ENCODE data around the gene OR1N1. TPM values are rescaled to one million over a fixed set of nuclear protein-coding genes. Genes with fewer than 3 reads are reported as not detected.
"Not testable (repeated sequence)": the region's sequence is repeated elsewhere in the genome, so short reads cannot be mapped to it uniquely, and the experiment has no call there.

Gene OR1N1
- total RNA-seq, 2 donors from 2014 or later, result not detected

DNA sequence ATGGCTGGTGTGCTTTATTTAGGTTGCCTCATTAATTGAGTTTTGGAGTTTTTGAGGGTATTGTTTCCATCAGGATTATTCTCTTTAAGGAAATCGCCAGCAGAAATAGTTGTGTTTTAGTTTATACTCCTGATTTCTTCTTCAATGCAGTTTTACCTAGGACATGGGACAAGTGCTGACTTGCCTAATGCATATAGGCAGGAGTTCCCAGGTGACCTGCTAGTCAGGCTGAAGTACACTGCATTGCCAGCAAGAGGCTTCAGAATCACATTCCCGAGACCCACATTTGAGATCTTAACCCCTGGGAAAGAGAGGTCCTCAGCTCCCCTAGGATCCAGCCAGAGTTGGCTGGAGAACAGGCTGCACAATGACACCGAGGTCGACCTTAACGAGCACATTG is 24.3 kb upstream of the OR1N1 start:
- DNase-seq, result no peak
- H3K9me3 Mint-ChIP-seq, result peaks cover 27% of the 10 kb centered on the region
- H3K9me3 ChIP-seq (ENCODE audit: control insufficient read depth, low read length), result peaks cover 30% of the 10 kb centered on the region
- no peak overlapping the region for H3K27ac Mint-ChIP-seq
- peaks cover 9% of the 10 kb centered on the region for H3K27me3 Mint-ChIP-seq (ENCODE audit: insufficient read depth)
- H3K36me3 ChIP-seq (ENCODE audit: control insufficient read depth, insufficient read depth, low read length), result no peaks in the 10 kb centered on the region
- no peak overlapping the region for H3K9ac ChIP-seq (ENCODE audit: extremely low read depth, low read length, poor library complexity, severe bottlenecking)
- H3K27ac ChIP-seq (ENCODE audit: low read depth, low read length), result no peak overlapping the region
- H3K4me1 Mint-ChIP-seq, result no peaks in the 10 kb centered on the region
- H3K36me3 Mint-ChIP-seq (ENCODE audit: low read depth), result no peaks in the 10 kb centered on the region
- H3K27me3 ChIP-seq (ENCODE audit: control insufficient read depth, insufficient read depth, low read length, poor library complexity, severe bottlenecking), result no peaks in the 10 kb centered on the region
- H3K4me3 ChIP-seq (ENCODE audit: low read length), result no peak overlapping the region
- WGBS, 2 experiments (ENCODE audit: insufficient coverage in 1 of 2, insufficient read length in 1 of 2), result 70 to 77% methylated on average over 4 to 5 of the region's 5 CpGs
- TF ChIP-seq CTCF (conservative IDR thresholded peaks at IDR 0.05), result no peak
- H3K4me3 Mint-ChIP-seq, result no peak overlapping the region
- no peaks in the 10 kb centered on the region for H3K4me1 ChIP-seq (ENCODE audit: control insufficient read depth, insufficient read depth, low read length)

- peaks cover 29% of the 10 kb centered on the region for H3K9me3 Mint-ChIP-seq
- no peaks in the 10 kb centered on the region for H3K36me3 Mint-ChIP-seq (ENCODE audit: low read depth)
- no peaks in the 10 kb centered on the region for H3K27me3 Mint-ChIP-seq (ENCODE audit: insufficient read depth)
- H3K27me3 ChIP-seq (ENCODE audit: control insufficient read depth, insufficient read depth, low read length, poor library complexity, severe bottlenecking), result no peaks in the 10 kb centered on the region
- H3K27ac ChIP-seq (ENCODE audit: low read depth, low read length), result no peak overlapping the region
- no peaks in the 10 kb centered on the region for H3K36me3 ChIP-seq (ENCODE audit: control insufficient read depth, insufficient read depth, low read length)
- H3K9ac ChIP-seq (ENCODE audit: extremely low read depth, low read length, poor library complexity, severe bottlenecking), result no peak overlapping the region
- no peaks in the 10 kb centered on the region for H3K4me1 ChIP-seq (ENCODE audit: control insufficient read depth, insufficient read depth, low read length)
- WGBS, 2 experiments (ENCODE audit: insufficient coverage in 1 of 2, insufficient read length in 1 of 2), result 76 to 83% methylated on average over 5 to 7 of the region's 8 CpGs
- no peak for DNase-seq
- no peaks in the 10 kb centered on the region for H3K4me1 Mint-ChIP-seq
- no peak overlapping the region for H3K4me3 Mint-ChIP-seq
- peaks cover 33% of the 10 kb centered on the region for H3K9me3 ChIP-seq (ENCODE audit: control insufficient read depth, low read length)
- no peak for TF ChIP-seq CTCF (conservative IDR thresholded peaks at IDR 0.05)
- H3K4me3 ChIP-seq (ENCODE audit: low read length), result no peak overlapping the region
- H3K27ac Mint-ChIP-seq, result no peak overlapping the region
Measured at GRCh38 chr9:122546196-122546595, 19.1 kb upstream of the OR1N1 start.

DNA sequence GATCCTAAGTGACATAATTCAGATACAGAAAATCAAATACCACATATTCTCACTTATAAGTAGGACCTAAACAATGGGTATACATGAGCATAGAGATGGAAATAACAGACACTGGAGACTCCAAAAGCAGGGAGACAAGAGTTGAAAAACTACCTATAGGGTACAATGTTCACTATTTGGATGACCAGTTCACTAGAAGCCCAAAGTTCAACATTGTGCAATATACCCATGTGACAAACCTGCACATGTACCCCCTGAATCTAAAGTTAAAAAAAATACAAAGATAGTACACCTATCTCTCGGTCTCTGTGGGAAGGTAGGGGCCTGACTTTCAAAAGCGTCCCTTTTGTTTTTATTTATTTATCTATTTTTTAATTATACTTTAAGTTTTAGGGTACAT is 11.7 kb upstream of the OR1N1 start:
- H3K4me3 Mint-ChIP-seq, result no peak overlapping the region
- no peak overlapping the region for H3K27ac Mint-ChIP-seq

GRCh38 chr9:122537066-122537465 is 10.0 kb upstream of the OR1N1 start:
- not testable (repeated sequence) for H3K27ac ChIP-seq (ENCODE audit: low read depth, low read length); H3K4me1 ChIP-seq (ENCODE audit: control insufficient read depth, insufficient read depth, low read length); H3K36me3 Mint-ChIP-seq (ENCODE audit: low read depth); H3K9ac ChIP-seq (ENCODE audit: extremely low read depth, low read length, poor library complexity, severe bottlenecking); DNase-seq; H3K4me3 Mint-ChIP-seq; H3K4me3 ChIP-seq (ENCODE audit: low read length); H3K4me1 Mint-ChIP-seq; H3K27ac Mint-ChIP-seq; H3K27me3 Mint-ChIP-seq (ENCODE audit: insufficient read depth); H3K27me3 ChIP-seq (ENCODE audit: control insufficient read depth, insufficient read depth, low read length, poor library complexity, severe bottlenecking); H3K36me3 ChIP-seq (ENCODE audit: control insufficient read depth, insufficient read depth, low read length)
- H3K9me3 ChIP-seq (ENCODE audit: control insufficient read depth, low read length), result peaks cover 16% of the 10 kb centered on the region
- H3K9me3 Mint-ChIP-seq, result peaks cover 64% of the 10 kb centered on the region
- 62 to 81% methylated on average over 4 to 7 of the region's 7 CpGs for WGBS, 2 experiments (ENCODE audit: insufficient coverage in 1 of 2, insufficient read length in 1 of 2)

More for the DNA sequence above, 11.7 kb upstream of the OR1N1 start:
- TF ChIP-seq CTCF (conservative IDR thresholded peaks at IDR 0.05), result no peak
- DNase-seq, result no peak
- Histone ChIP-seq H3K4me1 (ENCODE audit: control insufficient read depth, insufficient read depth, low read length) (no peaks in the 10 kb centered on the region), H3K9me3 (ENCODE audit: control insufficient read depth, low read length) (peaks cover 23% of the 10 kb centered on the region), H3K36me3 (ENCODE audit: control insufficient read depth, insufficient read depth, low read length) (no peaks in the 10 kb centered on the region), H3K27ac (ENCODE audit: low read depth, low read length) (no peak overlapping the region), H3K4me3 (ENCODE audit: low read length) (no peak overlapping the region), H3K27me3 (ENCODE audit: control insufficient read depth, insufficient read depth, low read length, poor library complexity, severe bottlenecking) (no peaks in the 10 kb centered on the region), H3K9ac (ENCODE audit: extremely low read depth, low read length, poor library complexity, severe bottlenecking) (no peak overlapping the region)
- H3K27me3 Mint-ChIP-seq (ENCODE audit: insufficient read depth), result peaks cover 7% of the 10 kb centered on the region
- no peaks in the 10 kb centered on the region for H3K36me3 Mint-ChIP-seq (ENCODE audit: low read depth)
- WGBS, 2 experiments (ENCODE audit: insufficient coverage in 1 of 2, insufficient read length in 1 of 2), result 93% methylated on average over 2 of the region's 2 CpGs; no CpG with 5 or more reads in 1 of the 2 experiments
- H3K4me1 Mint-ChIP-seq, result no peaks in the 10 kb centered on the region
- peaks cover 54% of the 10 kb centered on the region for H3K9me3 Mint-ChIP-seq
